Mesendoderm (in vitro differentiated cells): Measurements from ENCODE around the gene RUNX2.

Experiments used
- DNase-seq: peaks from one replicate; pipeline ENCODE4 v3.0.0; 2013
- H2AK5ac ChIP-seq: 2 replicates; pipeline ENCODE4 v1.6.1; 2013; ENCODE audit warnings: low read length, inconsistent platforms
- H2BK120ac ChIP-seq: 2 replicates; pipeline ENCODE4 v1.6.1; 2013; ENCODE audit warnings: low read depth, mild to moderate bottlenecking, low read length, moderate library complexity, mixed read lengths
- H2BK15ac ChIP-seq: replicated peaks from 2 replicates; pipeline ENCODE4 v1.6.1; 2013; ENCODE audit warnings: low read depth, mild to moderate bottlenecking, moderate library complexity
- H2BK5ac ChIP-seq: 2 replicates; pipeline ENCODE4 v1.6.1; 2013; ENCODE audit warnings: low read length, inconsistent platforms
- H3K18ac ChIP-seq: 2 replicates; pipeline ENCODE4 v1.6.1; 2013; ENCODE audit warnings: mild to moderate bottlenecking, low read length, mixed read lengths
- H3K23ac ChIP-seq: one replicate; pipeline ENCODE4 v1.6.1; 2013; ENCODE audit warnings: low read length
- H3K27ac ChIP-seq: 2 replicates; pipeline ENCODE4 v1.5.1; 2013; ENCODE audit warnings: low read depth, mild to moderate bottlenecking, inconsistent platforms, low read length, moderate library complexity
- H3K27me3 ChIP-seq: 2 replicates; pipeline ENCODE4 v1.6.1; 2013; ENCODE audit warnings: low read length, control low read depth, mild to moderate bottlenecking, inconsistent platforms; ENCODE audit not compliant: insufficient read depth, poor library complexity
- H3K36me3 ChIP-seq: 2 replicates; pipeline ENCODE4 v1.6.1; 2013; ENCODE audit warnings: low read length, inconsistent platforms; ENCODE audit not compliant: control insufficient read depth, insufficient read depth
- H3K4ac ChIP-seq: one replicate; pipeline ENCODE4 v1.6.1; 2013; ENCODE audit warnings: low read depth, mild to moderate bottlenecking, low read length, moderate library complexity
- H3K4me1 ChIP-seq: 2 replicates; pipeline ENCODE4 v1.6.1; 2013; ENCODE audit warnings: low read depth, low read length, inconsistent platforms; ENCODE audit not compliant: control insufficient read depth
- H3K4me2 ChIP-seq: 2 replicates; pipeline ENCODE4 v1.6.1; 2013; ENCODE audit warnings: low read length
- H3K4me3 ChIP-seq: 2 replicates; pipeline ENCODE4 v1.5.1; 2013; ENCODE audit warnings: mild to moderate bottlenecking, low read length
- H3K56ac ChIP-seq: one replicate; pipeline ENCODE4 v1.6.1; 2013; ENCODE audit warnings: low read length
- H3K79me1 ChIP-seq: 2 replicates; pipeline ENCODE4 v1.6.1; 2013; ENCODE audit warnings: low read length, inconsistent platforms
- H3K79me2 ChIP-seq: 2 replicates; pipeline ENCODE4 v1.6.1; 2013; ENCODE audit warnings: mild to moderate bottlenecking, low read length; ENCODE audit not compliant: control insufficient read depth, insufficient read depth
- H3K9ac ChIP-seq: 2 replicates; pipeline ENCODE4 v1.6.1; 2013; ENCODE audit warnings: low read length, inconsistent platforms
- H4K5ac ChIP-seq: one replicate; pipeline ENCODE4 v1.6.1; 2013; ENCODE audit warnings: low read length
- H4K8ac ChIP-seq: one replicate; pipeline ENCODE4 v1.6.1; 2013; ENCODE audit warnings: low read depth, mild to moderate bottlenecking, control low read depth, low read length, moderate library complexity
- WGBS: extraction: QIAGEN DNeasy Blood & Tissue Kit; methylation state at CpG from one replicate; pipeline ENCODE4 v1.1.7; 2013; ENCODE audit warnings: low lambda C conversion rate, missing lambda C conversion rate; ENCODE audit not compliant: insufficient coverage; ENCODE audit errors: extremely low coverage; 5-methylcytosine and 5-hydroxymethylcytosine counted together

RUNX2 gene

GRCh38 chr6:45707176-45707575, 379.0 kb downstream of the RUNX2 start:
- H3K36me3 ChIP-seq: no peaks in the 10 kb centered on the region
- H3K79me2 ChIP-seq: no peaks in the 10 kb centered on the region
- no peaks in the 10 kb centered on the region for H3K4me1 ChIP-seq
- no peak overlapping the region for H2BK15ac ChIP-seq
- H2BK120ac ChIP-seq: no peak overlapping the region
- no peak overlapping the region for H2BK5ac ChIP-seq
- H3K79me1 ChIP-seq: no peaks in the 10 kb centered on the region
- no peak overlapping the region for H4K5ac ChIP-seq
- H3K18ac ChIP-seq: no peak overlapping the region
- no peaks in the 10 kb centered on the region for H3K27me3 ChIP-seq
- H3K4ac ChIP-seq: no peak overlapping the region
- DNase-seq: no peak
- H4K8ac ChIP-seq: no peak overlapping the region
- no peak overlapping the region for H3K4me2 ChIP-seq
- H3K9ac ChIP-seq: no peak overlapping the region
- no peak overlapping the region for H3K56ac ChIP-seq
- H3K4me3 ChIP-seq: no peak overlapping the region
- H2AK5ac ChIP-seq: no peak overlapping the region
- H3K27ac ChIP-seq: no peak overlapping the region
- no peak overlapping the region for H3K23ac ChIP-seq
- WGBS: no CpG with 5 or more reads among the region's 6 CpGs

- Histone ChIP-seq H3K56ac (no peak overlapping the region), H3K4me1 (peaks cover 3% of the 10 kb centered on the region), H2BK5ac (no peak overlapping the region), H3K27me3 (no peaks in the 10 kb centered on the region), H2BK120ac (no peak overlapping the region), H3K4ac (no peak overlapping the region), H3K27ac (no peak overlapping the region), H3K18ac (no peak overlapping the region), H3K23ac (no peak overlapping the region), H3K79me2 (no peaks in the 10 kb centered on the region), H3K36me3 (no peaks in the 10 kb centered on the region), H3K4me2 (no peak overlapping the region), H4K8ac (no peak overlapping the region), H3K4me3 (no peak overlapping the region), H3K79me1 (no peaks in the 10 kb centered on the region), H2AK5ac (no peak overlapping the region), H3K9ac (no peak overlapping the region), H4K5ac (no peak overlapping the region), H2BK15ac (no peak overlapping the region)
- no CpG with 5 or more reads among the region's 6 CpGs for WGBS
- no peak for DNase-seq
Measured at GRCh38 chr6:45709781-45710220, 381.7 kb downstream of the RUNX2 start.

GRCh38 chr6:45710304-45710821, 382.2 kb downstream of the RUNX2 start:
- no peaks in the 10 kb centered on the region for H3K27me3 ChIP-seq
- H2AK5ac ChIP-seq: no peak overlapping the region
- H2BK120ac ChIP-seq: no peak overlapping the region
- H3K79me1 ChIP-seq: no peaks in the 10 kb centered on the region
- H2BK15ac ChIP-seq: no peak overlapping the region
- no peak overlapping the region for H3K23ac ChIP-seq
- no peaks in the 10 kb centered on the region for H3K36me3 ChIP-seq
- H4K5ac ChIP-seq: no peak overlapping the region
- H3K4me3 ChIP-seq: no peak overlapping the region
- H3K27ac ChIP-seq: no peak overlapping the region
- no peak overlapping the region for H3K18ac ChIP-seq
- H3K4me2 ChIP-seq: no peak overlapping the region
- DNase-seq: no peak
- no peak overlapping the region for H2BK5ac ChIP-seq
- no peak overlapping the region for H3K4ac ChIP-seq
- no peak overlapping the region for H4K8ac ChIP-seq
- H3K56ac ChIP-seq: no peak overlapping the region
- H3K4me1 ChIP-seq: peaks cover 3% of the 10 kb centered on the region
- no peaks in the 10 kb centered on the region for H3K79me2 ChIP-seq
- WGBS: no CpG with 5 or more reads among the region's 5 CpGs
- no peak overlapping the region for H3K9ac ChIP-seq

- no peak overlapping the region for H2BK5ac ChIP-seq
- no peak overlapping the region for H3K9ac ChIP-seq
- no peak overlapping the region for H3K4me3 ChIP-seq
- H4K5ac ChIP-seq: no peak overlapping the region
- no peak overlapping the region for H3K18ac ChIP-seq
- H3K79me2 ChIP-seq: no peaks in the 10 kb centered on the region
- H2AK5ac ChIP-seq: no peak overlapping the region
- no peaks in the 10 kb centered on the region for H3K79me1 ChIP-seq
- no peak overlapping the region for H3K4ac ChIP-seq
- H3K36me3 ChIP-seq: no peaks in the 10 kb centered on the region
- H3K27me3 ChIP-seq: no peaks in the 10 kb centered on the region
- no peak overlapping the region for H3K23ac ChIP-seq
- no peak overlapping the region for H2BK120ac ChIP-seq
- H4K8ac ChIP-seq: no peak overlapping the region
- no peak overlapping the region for H3K27ac ChIP-seq
- DNase-seq: no peak
- H3K4me1 ChIP-seq: peaks cover 3% of the 10 kb centered on the region
- no CpG with 5 or more reads among the region's 11 CpGs for WGBS
- H3K56ac ChIP-seq: no peak overlapping the region
- H2BK15ac ChIP-seq: no peak overlapping the region
- no peak overlapping the region for H3K4me2 ChIP-seq
Measured at GRCh38 chr6:45712076-45712475, 383.9 kb downstream of the RUNX2 start.

- H2BK120ac ChIP-seq: no peak overlapping the region
- H3K36me3 ChIP-seq: no peaks in the 10 kb centered on the region
- H3K9ac ChIP-seq: no peak overlapping the region
- no peak overlapping the region for H2BK15ac ChIP-seq
- no peak overlapping the region for H3K23ac ChIP-seq
- H3K4me2 ChIP-seq: no peak overlapping the region
- no peak overlapping the region for H2AK5ac ChIP-seq
- no peak overlapping the region for H2BK5ac ChIP-seq
- peaks cover 3% of the 10 kb centered on the region for H3K4me1 ChIP-seq
- no CpG with 5 or more reads among the region's 2 CpGs for WGBS
- no peak for DNase-seq
- H3K56ac ChIP-seq: no peak overlapping the region
- H3K79me1 ChIP-seq: no peaks in the 10 kb centered on the region
- no peak overlapping the region for H3K27ac ChIP-seq
- H3K79me2 ChIP-seq: no peaks in the 10 kb centered on the region
- no peak overlapping the region for H3K18ac ChIP-seq
- H3K4ac ChIP-seq: no peak overlapping the region
- H4K8ac ChIP-seq: no peak overlapping the region
- H4K5ac ChIP-seq: no peak overlapping the region
- H3K4me3 ChIP-seq: no peak overlapping the region
- no peaks in the 10 kb centered on the region for H3K27me3 ChIP-seq
Measured at GRCh38 chr6:45712786-45713185, 384.7 kb downstream of the RUNX2 start.
